DMS53 (cell line): ENCODE results near the gene CCDC85B.

Experiments
- DNase-seq: peaks from one replicate; lab custom pipeline; 2025; lab: John Stamatoyannopoulos, UW

Gene CCDC85B

DNA sequence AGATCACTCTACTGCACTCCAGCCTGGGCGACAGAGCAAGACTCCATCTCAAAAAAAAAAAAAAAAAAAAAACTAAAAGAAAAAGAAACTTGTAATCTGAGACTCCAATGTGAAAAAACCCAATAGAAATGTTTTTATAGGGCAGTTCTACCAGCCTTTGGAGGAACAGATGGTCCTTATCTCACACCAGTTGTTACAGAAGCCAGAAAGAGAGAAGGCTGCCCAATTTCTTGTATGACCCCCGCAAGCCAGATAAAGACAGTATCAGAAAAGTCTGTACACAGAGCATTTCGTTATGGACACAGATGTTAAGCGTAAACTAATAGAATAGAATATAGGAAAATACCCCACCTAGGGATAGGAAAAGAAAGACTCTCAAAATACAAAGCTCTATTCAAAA is 43.5 kb downstream of the CCDC85B start:
- DNase-seq, result no peak

GRCh38 chr11:65937766-65938165 is 47.3 kb downstream of the CCDC85B start:
- DNase-seq, result no peak
